ENCODE results near the gene PRLH.

PRLH gene

GRCh38 chr2:237566401-237567235, at the start of gene PRLH:
TSS of gene PRLH (plus strand) at chr2:237566574. CDS start at chr2:237566574, 0 bp downstream.
- no peak for DNase-seq

- DNase-seq = no peak
These were observed 49.2 kb upstream of the PRLH start for GRCh38 chr2:237517163-237517562.

- no peak for DNase-seq
These were observed 48.4 kb upstream of the PRLH start for GRCh38 chr2:237517990-237518389.

GRCh38 chr2:237519506-237520245, 46.7 kb upstream of the PRLH start:
- DNase-seq = no peak

- DNase-seq = no peak
These were observed 46.1 kb upstream of the PRLH start for GRCh38 chr2:237520290-237520689.

GRCh38 chr2:237524631-237525030, 41.7 kb upstream of the PRLH start:
- no peak for DNase-seq

GRCh38 chr2:237525559-237526157, 40.7 kb upstream of the PRLH start:
- DNase-seq = no peak

GRCh38 chr2:237527233-237527632, 39.1 kb upstream of the PRLH start:
- no peak for DNase-seq

- DNase-seq = no peak
These were observed 38.6 kb upstream of the PRLH start for GRCh38 chr2:237527766-237528165.

- no peak for DNase-seq
These were observed 36.6 kb upstream of the PRLH start for GRCh38 chr2:237529452-237530402.

- DNase-seq = no peak
These were observed 35.6 kb upstream of the PRLH start for GRCh38 chr2:237530472-237531433.

GRCh38 chr2:237532160-237532559, 34.2 kb upstream of the PRLH start:
- no peak for DNase-seq

GRCh38 chr2:237533668-237534161, 32.7 kb upstream of the PRLH start:
- no peak for DNase-seq

GRCh38 chr2:237534380-237534779, 32.0 kb upstream of the PRLH start:
- DNase-seq = no peak

GRCh38 chr2:237535385-237536082, 30.8 kb upstream of the PRLH start:
- no peak for DNase-seq

- DNase-seq = no peak
These were observed 30.3 kb upstream of the PRLH start for GRCh38 chr2:237536083-237536415.

- DNase-seq = no peak
These were observed 29.8 kb upstream of the PRLH start for GRCh38 chr2:237536617-237537016.

- no peak for DNase-seq
These were observed 28.2 kb upstream of the PRLH start for GRCh38 chr2:237538001-237538720.

- no peak for DNase-seq
These were observed 27.5 kb upstream of the PRLH start for GRCh38 chr2:237538901-237539300.

GRCh38 chr2:237539681-237540080, 26.7 kb upstream of the PRLH start:
- no peak for DNase-seq

Data from NCI-H510A (cell line).